BE2C (cell line): ENCODE measurements around the gene SLC36A1.

Experiments used
- DNase-seq: peaks from one replicate; pipeline ENCODE4 v3.0.0-alpha.2; 2020
- H3K27me3 ChIP-seq: fragments of 250-450 bp; sonication (Bioruptor Pico); 2 replicates; pipeline ENCODE4 v1.5.1; 2020; ENCODE audit warnings: mild to moderate bottlenecking
- H3K36me3 ChIP-seq: fragments of 250-450 bp; sonication (Bioruptor Pico); 2 replicates; pipeline ENCODE4 v1.5.1; 2020; ENCODE audit warnings: mild to moderate bottlenecking
- H3K4me1 ChIP-seq: fragments of 250-450 bp; sonication (Bioruptor Pico); 2 replicates; pipeline ENCODE4 v1.5.1; 2020
- H3K4me3 ChIP-seq: 2 replicates; pipeline ENCODE4 v1.5.1; 2011; ENCODE audit warnings: low read depth, low read length
- H3K9me3 ChIP-seq: fragments of 250-450 bp; sonication (Bioruptor Pico); 2 replicates; pipeline ENCODE4 v1.5.1; 2020
- TF ChIP-seq, protein P1 (sequence below): IDR thresholded peaks from 2 replicates; pipeline ENCODE4 v1.5.1; 2012; ENCODE audit warnings: mild to moderate bottlenecking, low read depth, low read length

Gene SLC36A1

DNA sequence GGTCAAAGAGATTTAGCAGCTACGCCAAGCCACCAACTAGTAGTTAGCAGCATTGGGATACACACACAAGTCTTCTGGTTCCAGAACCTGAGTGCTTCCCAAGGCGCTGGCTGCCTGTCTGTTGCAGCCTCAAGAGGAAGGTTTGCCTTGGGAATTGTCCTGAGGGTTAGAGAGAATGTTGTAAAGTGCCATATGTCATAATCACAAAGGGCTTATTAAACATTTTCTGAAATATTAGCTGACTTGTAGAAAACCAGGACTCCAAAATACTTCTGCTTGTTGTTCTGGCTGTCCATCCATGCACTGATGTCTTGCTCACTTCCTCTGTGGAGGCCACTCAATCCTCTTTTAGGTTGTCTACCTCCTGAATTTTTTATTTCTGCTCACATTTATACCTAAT is 46.3 kb downstream of the SLC36A1 start:
- H3K36me3 ChIP-seq = no peaks in the 10 kb centered on the region
- DNase-seq = no peak
- H3K27me3 ChIP-seq = no peaks in the 10 kb centered on the region
- H3K4me1 ChIP-seq = no peaks in the 10 kb centered on the region; the same call in 1 of the 2 replicates
- TF ChIP-seq, protein P1, sequence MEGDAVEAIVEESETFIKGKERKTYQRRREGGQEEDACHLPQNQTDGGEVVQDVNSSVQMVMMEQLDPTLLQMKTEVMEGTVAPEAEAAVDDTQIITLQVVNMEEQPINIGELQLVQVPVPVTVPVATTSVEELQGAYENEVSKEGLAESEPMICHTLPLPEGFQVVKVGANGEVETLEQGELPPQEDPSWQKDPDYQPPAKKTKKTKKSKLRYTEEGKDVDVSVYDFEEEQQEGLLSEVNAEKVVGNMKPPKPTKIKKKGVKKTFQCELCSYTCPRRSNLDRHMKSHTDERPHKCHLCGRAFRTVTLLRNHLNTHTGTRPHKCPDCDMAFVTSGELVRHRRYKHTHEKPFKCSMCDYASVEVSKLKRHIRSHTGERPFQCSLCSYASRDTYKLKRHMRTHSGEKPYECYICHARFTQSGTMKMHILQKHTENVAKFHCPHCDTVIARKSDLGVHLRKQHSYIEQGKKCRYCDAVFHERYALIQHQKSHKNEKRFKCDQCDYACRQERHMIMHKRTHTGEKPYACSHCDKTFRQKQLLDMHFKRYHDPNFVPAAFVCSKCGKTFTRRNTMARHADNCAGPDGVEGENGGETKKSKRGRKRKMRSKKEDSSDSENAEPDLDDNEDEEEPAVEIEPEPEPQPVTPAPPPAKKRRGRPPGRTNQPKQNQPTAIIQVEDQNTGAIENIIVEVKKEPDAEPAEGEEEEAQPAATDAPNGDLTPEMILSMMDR = no peak
- H3K4me3 ChIP-seq = no peak overlapping the region
- no peaks in the 10 kb centered on the region for H3K9me3 ChIP-seq

DNA sequence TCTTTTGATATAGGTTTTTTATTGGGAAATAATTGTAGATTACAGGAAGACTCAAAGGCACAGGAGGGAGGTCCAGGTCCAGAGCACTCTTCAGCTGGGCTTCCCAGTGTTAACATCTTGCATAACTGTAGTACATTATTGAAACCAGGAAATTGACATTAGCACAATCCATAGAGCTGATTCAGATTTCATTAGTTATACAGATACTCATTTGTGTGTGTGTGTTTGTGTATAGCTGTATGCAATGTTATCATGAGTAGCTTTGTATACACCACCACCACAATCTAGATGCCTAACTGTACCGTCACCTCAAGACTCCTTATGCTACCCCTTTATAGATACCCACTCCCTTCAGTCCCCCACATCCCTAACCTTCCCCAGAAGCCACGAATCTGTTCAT is 47.9 kb downstream of the SLC36A1 start:
- no peak for DNase-seq
- no peaks in the 10 kb centered on the region for H3K27me3 ChIP-seq
- H3K4me1 ChIP-seq = no peaks in the 10 kb centered on the region; the same call in 1 of the 2 replicates
- H3K4me3 ChIP-seq = no peak overlapping the region
- H3K36me3 ChIP-seq = no peaks in the 10 kb centered on the region
- no peaks in the 10 kb centered on the region for H3K9me3 ChIP-seq
- TF ChIP-seq, protein P1 = no peak

DNA sequence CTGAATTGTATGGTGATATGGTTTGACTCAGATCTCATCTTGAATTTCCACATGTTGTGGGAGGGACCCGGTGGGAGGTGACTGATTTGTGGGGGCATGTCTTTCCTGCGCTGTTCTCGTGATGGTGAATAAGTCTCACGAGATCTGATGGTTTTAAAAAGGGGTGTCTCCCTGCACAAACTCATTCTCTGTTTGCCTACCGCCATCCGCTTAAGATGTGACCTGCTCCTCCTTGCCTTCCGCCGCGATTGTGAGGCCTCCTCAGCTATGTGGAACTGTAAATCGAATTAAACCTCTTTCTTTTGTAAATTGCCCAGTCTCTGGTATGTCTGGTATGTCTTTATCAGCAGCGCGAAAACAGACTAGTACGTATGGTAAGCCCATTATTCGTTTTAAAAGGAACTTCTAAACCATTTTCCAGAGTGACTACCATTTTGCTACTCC is 48.7 kb downstream of the SLC36A1 start:
- TF ChIP-seq, protein P1 = no peak
- peak overlapping the region; percentile 21 for H3K4me3 ChIP-seq
- DNase-seq = peak; percentile 53
- H3K9me3 ChIP-seq = no peaks in the 10 kb centered on the region
- no peaks in the 10 kb centered on the region; the same call in 1 of the 2 replicates for H3K4me1 ChIP-seq
- no peaks in the 10 kb centered on the region for H3K27me3 ChIP-seq
- no peaks in the 10 kb centered on the region for H3K36me3 ChIP-seq

DNA sequence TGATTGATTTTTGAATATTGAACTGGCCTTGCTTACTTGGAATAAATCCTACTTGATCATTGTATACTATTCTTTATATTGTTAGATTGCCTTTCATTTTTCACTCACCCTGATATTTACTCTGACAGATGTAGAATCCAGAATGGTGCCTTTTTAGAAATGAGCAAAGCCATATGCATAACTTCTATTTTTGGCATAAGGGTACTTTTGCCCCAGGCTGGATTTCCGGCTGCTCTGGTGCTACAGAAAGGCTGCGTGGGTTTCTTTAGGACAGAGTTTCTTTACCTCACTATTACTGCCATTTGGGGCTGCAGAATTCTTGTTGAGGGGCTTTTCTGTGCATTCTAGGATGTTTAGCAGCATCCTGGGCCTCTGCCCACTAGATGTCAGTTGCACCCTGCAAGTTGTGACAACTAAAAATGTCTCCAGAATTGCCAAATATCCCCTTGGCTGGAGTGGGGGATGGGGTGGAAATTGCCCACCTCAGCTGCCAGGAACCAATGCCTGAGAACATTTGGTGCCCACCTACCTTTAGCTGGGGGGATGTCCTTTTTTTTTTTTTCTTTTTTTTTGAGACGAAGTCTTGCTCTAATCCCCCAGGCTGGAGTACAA is 50.1 kb downstream of the SLC36A1 start:
- H3K36me3 ChIP-seq = no peaks in the 10 kb centered on the region
- H3K9me3 ChIP-seq = no peaks in the 10 kb centered on the region
- no peaks in the 10 kb centered on the region; the same call in 1 of the 2 replicates for H3K4me1 ChIP-seq
- no peak overlapping the region for H3K4me3 ChIP-seq
- H3K27me3 ChIP-seq = no peaks in the 10 kb centered on the region
- DNase-seq = no peak
- TF ChIP-seq, protein P1 = no peak

DNA sequence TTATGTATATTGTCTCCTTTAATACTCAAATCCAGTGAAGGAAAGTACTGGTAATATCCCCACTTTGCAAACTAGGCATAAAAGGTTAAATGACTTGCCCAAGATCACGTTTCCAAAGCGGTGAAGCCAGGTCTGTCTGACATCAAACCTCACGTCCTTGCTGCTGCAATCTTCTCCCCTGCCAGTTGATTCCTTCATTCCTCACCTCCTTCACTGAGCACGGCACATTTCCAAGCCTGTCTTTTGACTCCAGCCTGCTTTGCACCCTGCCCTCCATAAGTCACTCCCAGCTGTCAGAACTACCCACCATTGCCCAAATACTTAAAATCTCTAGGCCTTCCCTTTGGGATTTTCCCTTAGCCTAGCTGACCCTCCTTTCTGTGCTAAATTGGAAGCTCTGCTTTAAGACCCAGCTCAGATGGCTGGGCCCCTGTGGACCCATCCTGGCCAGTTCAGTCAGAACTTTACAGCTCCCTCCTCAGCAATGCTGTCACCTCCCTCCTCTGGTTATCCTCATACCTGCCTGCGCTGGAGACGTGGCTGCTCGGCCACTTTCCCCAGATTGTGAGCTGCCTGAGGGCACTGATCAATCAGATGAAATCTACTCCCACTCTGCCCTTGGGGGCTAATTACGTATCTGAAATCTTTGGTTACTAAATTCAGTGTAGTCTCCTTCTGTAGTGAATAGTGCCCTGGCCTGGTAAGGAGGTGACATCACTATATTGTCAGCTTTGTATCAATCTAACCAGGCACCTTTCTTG is 51.2 kb downstream of the SLC36A1 start:
- Histone ChIP-seq H3K36me3 (no peaks in the 10 kb centered on the region), H3K27me3 (no peaks in the 10 kb centered on the region), H3K4me1 (no peaks in the 10 kb centered on the region; the same call in 1 of the 2 replicates), H3K4me3 (no peak overlapping the region), H3K9me3 (no peaks in the 10 kb centered on the region)
- TF ChIP-seq, protein P1 = no peak
- DNase-seq = no peak
